ENCODE results near the gene FOXP3.

The FOXP3 gene

DNA sequence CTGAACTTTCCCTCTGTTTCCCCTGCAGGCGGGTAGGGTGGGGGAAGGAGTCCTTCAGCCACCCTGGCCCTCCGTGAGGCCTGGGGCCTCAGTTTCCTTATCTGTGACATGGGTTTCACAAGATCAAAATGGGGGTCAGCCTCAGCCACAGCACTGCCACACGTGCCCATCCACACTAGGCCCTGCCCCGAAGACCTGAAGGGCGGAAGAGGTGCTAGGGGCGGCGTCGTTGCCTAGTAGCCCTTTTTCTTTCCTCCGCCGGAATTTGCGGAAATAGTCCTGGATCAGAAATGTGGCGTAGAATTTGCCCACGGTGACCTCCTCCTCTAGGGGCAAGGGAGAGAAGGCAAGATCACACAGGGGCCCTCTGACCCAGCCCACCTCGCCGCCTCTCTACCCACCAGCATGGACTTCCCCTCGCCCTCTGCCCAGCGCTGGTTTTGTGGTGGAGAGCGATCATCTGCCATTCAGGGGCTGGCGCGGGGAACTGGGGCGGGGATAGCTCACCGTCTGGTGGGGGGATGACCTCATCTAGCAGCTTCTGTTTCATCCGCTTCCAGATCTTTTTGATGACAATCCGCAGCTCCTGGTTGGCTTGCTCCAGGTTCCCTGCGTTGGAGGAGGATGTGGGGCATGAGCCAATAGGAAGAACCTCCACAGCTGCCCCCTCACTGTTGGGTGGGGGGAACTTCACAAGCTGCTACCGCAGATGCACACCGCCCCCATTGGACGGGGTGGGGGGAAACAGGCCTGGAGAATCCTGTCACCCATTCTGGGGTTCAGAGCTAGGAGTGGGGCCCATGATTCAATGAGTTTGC, 54.9 kb downstream of the FOXP3 start:
- no peak for DNase-seq
- TF ChIP-seq GATA1 (IDR thresholded peaks at IDR 0.05; ENCODE audit: low read depth, low read length): no peak
- TF ChIP-seq POLR2A (IDR thresholded peaks at IDR 0.05; ENCODE audit: low read length): no peak

DNA sequence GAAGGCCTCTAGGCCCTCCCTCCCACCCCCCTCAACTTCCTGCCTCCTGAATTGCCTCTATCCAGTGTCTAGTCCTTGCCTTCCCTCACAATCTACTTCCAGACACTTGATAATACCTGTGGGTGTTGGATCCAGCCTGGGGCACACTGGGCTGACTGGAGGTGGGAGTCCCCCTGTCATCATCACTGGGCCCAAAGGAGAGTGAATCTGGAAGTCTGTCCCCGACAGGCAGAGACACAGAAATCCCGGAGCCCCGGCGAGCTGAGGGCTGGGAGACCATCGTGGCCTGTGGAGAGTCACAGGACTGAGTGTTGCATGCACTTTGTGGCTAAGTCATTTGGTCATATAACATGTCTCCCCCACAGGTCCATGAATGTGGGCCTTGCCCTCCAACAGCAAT, 56.1 kb downstream of the FOXP3 start:
- TF ChIP-seq POLR2A (IDR thresholded peaks at IDR 0.05; ENCODE audit: low read length): no peak
- no peak for TF ChIP-seq GATA1 (IDR thresholded peaks at IDR 0.05; ENCODE audit: low read depth, low read length)
- no peak for DNase-seq

DNA sequence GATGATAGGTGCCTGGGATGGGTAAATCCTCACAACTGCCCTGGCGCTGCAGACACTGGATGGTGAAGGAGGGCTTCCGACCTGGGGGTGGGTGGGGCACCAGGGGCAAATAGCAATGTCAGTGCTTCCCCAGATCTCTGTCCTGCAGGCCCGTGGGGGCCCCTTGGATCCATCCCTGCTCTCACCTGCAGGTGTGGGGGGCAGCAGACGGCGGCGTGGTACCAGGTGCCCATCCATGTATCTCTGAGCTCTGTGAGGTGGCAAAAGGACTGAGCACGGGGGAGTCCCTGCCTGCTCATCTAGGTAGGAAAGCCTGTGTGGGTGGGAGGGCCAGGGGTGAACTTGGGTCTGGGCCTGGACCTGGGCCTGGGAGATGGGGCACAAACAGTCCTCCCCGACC, 58.0 kb downstream of the FOXP3 start:
- no peak for TF ChIP-seq GATA1 (IDR thresholded peaks at IDR 0.05; ENCODE audit: low read depth, low read length)
- no peak for DNase-seq

DNA sequence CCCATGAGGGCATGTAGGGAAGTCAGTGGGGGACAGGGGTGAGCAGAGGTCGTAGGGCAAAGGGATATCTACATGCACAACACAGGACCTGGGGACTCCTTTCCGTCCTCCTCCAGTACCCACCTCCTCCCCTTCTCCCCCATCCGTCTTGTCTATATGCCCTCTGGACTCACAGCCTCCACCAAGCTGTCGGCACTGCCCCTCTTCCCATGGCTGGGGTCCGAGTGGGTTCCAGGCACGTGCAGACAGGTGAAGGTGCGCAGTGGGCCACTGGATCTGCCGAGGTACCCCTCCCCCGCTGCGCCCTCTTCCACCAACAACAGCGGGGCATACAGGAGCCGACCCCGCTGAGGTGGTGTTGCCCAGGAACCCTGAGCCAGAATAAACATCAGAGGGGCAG, 59.1 kb downstream of the FOXP3 start:
- DNase-seq: no peak
- TF ChIP-seq POLR2A (IDR thresholded peaks at IDR 0.05; ENCODE audit: low read length) (no peak), GATA1 (IDR thresholded peaks at IDR 0.05; ENCODE audit: low read depth, low read length) (no peak)

DNA sequence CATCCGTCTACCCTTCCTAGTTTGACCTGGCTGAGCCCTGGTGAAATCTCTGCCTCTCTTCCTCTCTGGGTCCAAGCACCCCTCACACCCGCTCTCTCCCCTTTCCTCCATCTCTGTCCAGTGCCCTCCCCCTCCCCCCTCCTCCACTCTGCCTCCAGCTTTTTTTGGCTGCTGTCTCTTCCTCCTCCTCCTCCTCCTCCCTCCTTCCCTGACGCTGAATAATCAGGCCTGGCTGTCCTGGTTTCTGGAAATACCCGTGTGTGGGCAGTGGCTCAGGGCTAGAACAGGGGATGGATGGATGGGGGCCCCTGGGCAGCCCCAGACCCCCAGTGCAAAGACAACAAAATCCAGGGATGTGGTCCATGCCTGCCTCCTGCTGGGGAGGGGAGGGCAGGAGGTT, 59.8 kb downstream of the FOXP3 start:
- TF ChIP-seq GATA1 (IDR thresholded peaks at IDR 0.05; ENCODE audit: low read depth, low read length) (no peak), POLR2A (IDR thresholded peaks at IDR 0.05; ENCODE audit: low read length) (no peak)
- no peak for DNase-seq

DNA sequence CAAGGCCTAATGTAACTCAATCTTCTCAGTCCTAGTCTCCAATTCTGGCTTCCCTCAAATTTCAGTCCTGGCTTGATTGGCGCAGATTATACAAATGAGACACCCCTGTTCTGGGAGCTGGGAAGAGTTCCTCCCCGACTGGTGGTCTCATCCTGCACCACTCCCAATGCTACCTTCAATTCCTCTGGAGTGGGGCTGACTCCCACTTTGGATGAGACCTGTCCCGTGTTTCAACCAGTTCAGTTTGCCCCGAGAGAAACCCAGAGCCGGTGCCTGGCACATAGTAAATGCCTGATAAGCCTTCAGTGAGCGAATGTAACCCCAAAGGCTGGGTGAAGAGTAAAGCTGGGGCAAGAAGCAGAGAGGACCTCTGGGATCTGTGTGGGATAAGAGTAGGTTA, 60.5 kb downstream of the FOXP3 start:
- DNase-seq: no peak
- TF ChIP-seq POLR2A (IDR thresholded peaks at IDR 0.05; ENCODE audit: low read length) (no peak), GATA1 (IDR thresholded peaks at IDR 0.05; ENCODE audit: low read depth, low read length) (no peak)

DNA sequence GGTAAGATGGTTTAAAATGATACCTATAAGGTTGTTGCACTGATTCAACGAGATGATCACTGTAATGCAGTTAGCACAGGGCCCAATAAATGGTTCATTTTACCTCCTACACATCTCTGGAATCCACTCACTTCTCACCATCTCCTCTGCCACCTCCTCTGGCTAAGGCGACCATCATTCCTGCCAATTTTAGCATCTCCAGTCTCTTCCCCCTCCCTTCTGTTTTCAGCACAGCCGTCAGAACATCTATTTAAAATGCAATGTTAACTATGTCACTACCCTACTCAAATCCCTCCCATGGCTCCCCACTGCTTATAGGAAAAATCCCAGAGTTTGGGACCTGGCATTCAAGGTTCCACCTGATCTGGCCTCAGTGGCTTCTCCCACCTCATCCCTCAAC, 61.0 kb downstream of the FOXP3 start:
- DNase-seq: no peak
- TF ChIP-seq POLR2A (IDR thresholded peaks at IDR 0.05; ENCODE audit: low read length) (no peak), GATA1 (IDR thresholded peaks at IDR 0.05; ENCODE audit: low read depth, low read length) (no peak)

DNA sequence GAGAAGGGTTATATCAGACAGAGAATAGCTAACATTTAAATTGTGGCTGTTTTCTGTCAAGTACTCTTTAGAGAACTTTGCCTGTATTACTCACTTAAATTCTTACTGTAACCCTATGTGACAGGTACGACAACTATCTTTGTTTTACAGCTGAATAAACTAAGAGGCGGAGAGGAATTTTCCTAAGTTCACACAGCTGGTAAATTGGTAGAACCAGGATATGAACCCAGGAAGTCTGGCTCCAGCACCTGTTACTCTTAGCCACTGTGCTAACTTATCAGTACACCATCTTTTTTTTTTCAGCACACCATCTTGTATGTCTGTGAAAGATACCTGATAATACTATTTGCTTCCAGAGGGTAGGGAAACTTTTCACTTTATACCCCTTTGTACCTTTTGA, 62.5 kb downstream of the FOXP3 start:
- DNase-seq: no peak
- no peak for TF ChIP-seq POLR2A (IDR thresholded peaks at IDR 0.05; ENCODE audit: low read length)
- TF ChIP-seq GATA1 (IDR thresholded peaks at IDR 0.05; ENCODE audit: low read depth, low read length): no peak
